Liver (tissue), 9 donors: ENCODE results near the gene RHO. TPM values are rescaled to one million over a fixed set of nuclear protein-coding genes. Genes with fewer than 3 reads are reported as not detected.
"Not testable (repeated sequence)": the region's sequence is repeated elsewhere in the genome, so short reads cannot be mapped to it uniquely, and the experiment has no call there.

ENCODE experiments used
- DNase-seq: peaks from one replicate; pipeline ENCODE4 v3.0.0-alpha.2; 2017; ENCODE audit warnings: low spot score
- H3K27ac ChIP-seq, 2 donors: one replicate each; pipeline ENCODE4 v1.7.0; 2013; ENCODE audit warnings: inconsistent platforms in 2 of 2, low read length in 2 of 2, control low read depth in 1 of 2, low read depth in 1 of 2, mild to moderate bottlenecking in 1 of 2
- H3K27me3 ChIP-seq, 4 donors: one replicate each; pipeline versions ENCODE4 v1.6.1 to v1.7.0; 2013; ENCODE audit warnings: low read length in 3 of 4, inconsistent platforms in 1 of 4, mild to moderate bottlenecking in 1 of 4, moderate library complexity in 1 of 4; ENCODE audit not compliant: control insufficient read depth in 4 of 4, insufficient read depth in 4 of 4
- H3K36me3 ChIP-seq, 4 donors: one replicate each; pipeline versions ENCODE4 v1.6.1 to v1.7.0; 2013; ENCODE audit warnings: low read length in 3 of 4, mild to moderate bottlenecking in 3 of 4, low read depth in 1 of 4, moderate library complexity in 1 of 4; ENCODE audit not compliant: control insufficient read depth in 4 of 4, insufficient read depth in 3 of 4
- H3K4me1 ChIP-seq, 4 donors: one replicate each; pipeline versions ENCODE4 v1.6.1 to v1.7.0; 2013; ENCODE audit warnings: low read length in 3 of 4, mild to moderate bottlenecking in 3 of 4, moderate library complexity in 1 of 4; ENCODE audit not compliant: control insufficient read depth in 4 of 4, insufficient read depth in 4 of 4
- H3K4me3 ChIP-seq, 3 donors: one replicate each; pipeline versions ENCODE4 v1.6.1 to v1.7.0; 2013; ENCODE audit warnings: low read length in 3 of 3, control low read depth in 1 of 3, low read depth in 1 of 3, mild to moderate bottlenecking in 1 of 3
- H3K9ac ChIP-seq, 2 donors: one replicate each; pipeline ENCODE4 v1.7.0; 2013; ENCODE audit warnings: low read length in 2 of 2, mild to moderate bottlenecking in 2 of 2, moderate library complexity in 2 of 2, control low read depth in 1 of 2, low read depth in 1 of 2
- H3K9me3 ChIP-seq, 4 donors: one replicate each; pipeline versions ENCODE4 v1.6.1 to v1.7.0; 2013; ENCODE audit warnings: low read length in 3 of 4; ENCODE audit not compliant: control insufficient read depth in 4 of 4
- EGR1 ChIP-seq, 2 donors: IDR thresholded peaks; 2 replicates each; pipeline ENCODE4 v1.6.1; 2016 to 2018; ENCODE audit warnings: antibody characterized with exemption in 2 of 2, low read depth in 2 of 2
- FOXA1 ChIP-seq: IDR thresholded peaks from 2 replicates; pipeline ENCODE4 v1.6.1; 2016; ENCODE audit warnings: antibody characterized with exemption
- FOXA2 ChIP-seq: IDR thresholded peaks from 2 replicates; pipeline ENCODE4 v1.6.1; 2016; ENCODE audit warnings: antibody characterized with exemption
- HNF4A ChIP-seq, 2 donors: conservative IDR thresholded peaks; 2 replicates each; pipeline ENCODE4 v1.6.1; 2016; ENCODE audit warnings: antibody characterized with exemption in 2 of 2, mild to moderate bottlenecking in 2 of 2
- HNF4G ChIP-seq: IDR thresholded peaks from 2 replicates; pipeline ENCODE4 v1.6.1; 2016; ENCODE audit warnings: antibody characterized with exemption
- JUND ChIP-seq, 2 donors: IDR thresholded peaks; 2 replicates each; pipeline ENCODE4 v1.6.1; 2016; ENCODE audit warnings: antibody characterized with exemption in 2 of 2
- NR2F2 ChIP-seq: IDR thresholded peaks from 2 replicates; pipeline ENCODE4 v1.6.1; 2016; ENCODE audit warnings: antibody characterized with exemption
- RAD21 ChIP-seq, 2 donors: IDR thresholded peaks; 2 replicates each; pipeline ENCODE4 v1.6.1; 2016; ENCODE audit warnings: antibody characterized with exemption in 2 of 2, mild to moderate bottlenecking in 2 of 2
- RXRA ChIP-seq, 2 donors: IDR thresholded peaks; 2 replicates each; pipeline ENCODE4 v1.6.1; 2017 to 2018; ENCODE audit warnings: antibody characterized with exemption in 2 of 2, mild to moderate bottlenecking in 1 of 2
- YY1 ChIP-seq: IDR thresholded peaks from 2 replicates; pipeline ENCODE4 v1.6.1; 2016; ENCODE audit warnings: antibody characterized with exemption, mild to moderate bottlenecking
- WGBS: extraction: QIAGEN DNeasy Blood & Tissue Kit; methylation state at CpG from one replicate; pipeline ENCODE4 v1.1.7; 2013; 5-methylcytosine and 5-hydroxymethylcytosine counted together
- polyA plus RNA-seq, 2 donors: library from polyadenylated mRNA; stranded (reverse) in 1 of 2; unstranded in 1 of 2; fragments of 200-250 nt in 1 of 2; fragments of >200 nt in 1 of 2; fragmentation: Nextera tagmentation in 1 of 2; extraction: Ambion mirVana in 1 of 2; gene quantifications; one replicate each; pipeline versions ENCODE4 v1.2.1 to v1.2.3, GENCODE V29; 2013 to 2015
- total RNA-seq, 2 donors: library from RNA; depleted of rRNA; stranded (reverse); fragments of >200 nt; gene quantifications; one replicate each; pipeline ENCODE4 v1.2.3, GENCODE V29; 2014
- TF ChIP-seq, protein P1 (sequence below): IDR thresholded peaks from 2 replicates; pipeline ENCODE4 v1.6.1; 2016; ENCODE audit warnings: antibody characterized with exemption
- TF ChIP-seq, protein P2 (sequence below): IDR thresholded peaks from 2 replicates; pipeline ENCODE4 v1.6.1; 2016; ENCODE audit warnings: antibody characterized with exemption, mild to moderate bottlenecking
- TF ChIP-seq, protein P3 (sequence below): IDR thresholded peaks from 2 replicates; pipeline ENCODE4 v1.6.1; 2016; ENCODE audit warnings: antibody characterized with exemption
- TF ChIP-seq, protein P4 (sequence below): IDR thresholded peaks from 2 replicates; pipeline ENCODE4 v1.6.1; 2016; ENCODE audit warnings: antibody characterized with exemption
- donor health status: healthy.
- donor health status: healthy.
- donor health status: healthy.
- donor health status: healthy.
- donor health status: healthy.

Gene RHO
- total and polyA plus RNA-seq, 4 donors = not detected

DNA sequence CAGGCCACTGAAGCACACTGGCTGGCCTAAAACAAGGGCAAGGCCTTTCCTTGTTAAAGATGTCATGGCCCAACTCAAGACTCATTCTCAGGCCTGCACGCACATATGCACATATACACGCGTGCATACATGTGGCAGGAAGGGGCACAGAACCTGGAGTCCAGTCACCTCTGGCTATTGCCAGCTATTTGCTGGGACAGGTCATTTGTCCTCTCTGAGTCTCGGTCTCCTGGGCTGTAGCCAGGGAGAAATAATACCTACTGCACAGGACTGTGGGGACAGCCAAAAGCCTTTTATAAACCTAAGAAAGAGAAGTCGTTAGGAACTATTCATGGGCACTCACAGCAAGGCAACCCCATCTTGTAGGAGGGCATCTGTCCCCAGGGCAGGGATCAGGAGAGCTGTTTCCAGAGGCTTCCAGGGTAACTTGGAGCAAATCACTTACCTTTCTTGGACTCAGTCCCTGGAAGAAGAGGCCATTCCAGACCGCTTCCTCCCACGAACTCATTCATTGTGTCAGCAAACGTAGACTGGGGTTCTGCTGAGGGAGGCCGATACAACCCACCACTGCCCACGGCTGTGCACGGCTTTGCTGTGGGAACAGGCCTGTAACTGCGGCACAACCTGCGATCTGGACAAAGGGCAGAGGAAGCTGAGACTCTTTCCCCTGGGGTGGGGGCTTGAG is 41.1 kb upstream of the RHO start:
- WGBS = 62% methylated on average over 13 of the region's 13 CpGs
- peaks cover 0 to 9% (median 0%) of the 10 kb centered on the region in 4 donors for H3K36me3 ChIP-seq
- no peak overlapping the region for H3K9ac ChIP-seq
- DNase-seq = no peak
- TF ChIP-seq NR2F2 (no peak), HNF4A (conservative IDR thresholded peaks at IDR 0.05) (no peak), RXRA (IDR thresholded peaks at IDR 0.05) (peak in 1 of 2 donors; percentile 68), JUND (IDR thresholded peaks at IDR 0.05) (no peak)
- TF ChIP-seq, protein P1, sequence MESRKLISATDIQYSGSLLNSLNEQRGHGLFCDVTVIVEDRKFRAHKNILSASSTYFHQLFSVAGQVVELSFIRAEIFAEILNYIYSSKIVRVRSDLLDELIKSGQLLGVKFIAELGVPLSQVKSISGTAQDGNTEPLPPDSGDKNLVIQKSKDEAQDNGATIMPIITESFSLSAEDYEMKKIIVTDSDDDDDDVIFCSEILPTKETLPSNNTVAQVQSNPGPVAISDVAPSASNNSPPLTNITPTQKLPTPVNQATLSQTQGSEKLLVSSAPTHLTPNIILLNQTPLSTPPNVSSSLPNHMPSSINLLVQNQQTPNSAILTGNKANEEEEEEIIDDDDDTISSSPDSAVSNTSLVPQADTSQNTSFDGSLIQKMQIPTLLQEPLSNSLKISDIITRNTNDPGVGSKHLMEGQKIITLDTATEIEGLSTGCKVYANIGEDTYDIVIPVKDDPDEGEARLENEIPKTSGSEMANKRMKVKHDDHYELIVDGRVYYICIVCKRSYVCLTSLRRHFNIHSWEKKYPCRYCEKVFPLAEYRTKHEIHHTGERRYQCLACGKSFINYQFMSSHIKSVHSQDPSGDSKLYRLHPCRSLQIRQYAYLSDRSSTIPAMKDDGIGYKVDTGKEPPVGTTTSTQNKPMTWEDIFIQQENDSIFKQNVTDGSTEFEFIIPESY = no peak
- H3K27me3 ChIP-seq = no peaks in the 10 kb centered on the region
- peaks cover 0 to 15% (median 8%) of the 10 kb centered on the region in 4 donors for H3K4me1 ChIP-seq
- no peak overlapping the region for H3K4me3 ChIP-seq
- no peak overlapping the region for H3K27ac ChIP-seq
- H3K9me3 ChIP-seq = no peaks in the 10 kb centered on the region

DNA sequence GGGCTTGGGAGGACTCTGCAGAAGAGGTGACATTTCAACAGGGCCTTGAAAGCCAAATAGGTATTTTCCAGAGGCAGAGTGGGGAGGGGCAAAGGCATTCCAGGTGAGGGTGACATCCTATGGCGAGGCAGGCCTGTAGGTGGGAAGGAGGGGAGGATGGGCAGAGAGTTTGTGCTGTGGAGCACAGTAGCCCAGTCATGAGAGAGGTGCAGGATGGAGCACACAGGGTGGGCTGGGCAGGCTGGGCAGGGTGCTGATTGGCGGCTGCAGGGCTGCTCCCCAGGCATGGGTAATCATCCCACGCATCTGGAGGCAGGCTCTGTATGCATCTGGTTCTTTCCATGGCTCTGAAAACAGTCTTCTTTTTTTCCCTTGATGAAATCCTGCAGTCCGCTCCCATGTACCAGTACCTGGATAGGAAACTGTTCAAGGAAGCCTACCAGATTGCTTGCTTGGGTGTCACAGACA is 40.5 kb upstream of the RHO start:
- H3K9ac ChIP-seq, H3K36me3 ChIP-seq, H3K27ac ChIP-seq, H3K27me3 ChIP-seq, H3K4me3 ChIP-seq, DNase-seq, H3K9me3 ChIP-seq: not testable (repeated sequence)
- WGBS = 95% methylated on average over 4 of the region's 4 CpGs
- H3K4me1 ChIP-seq = peaks cover 0 to 15% (median 8%) of the 10 kb centered on the region in 4 donors

DNA sequence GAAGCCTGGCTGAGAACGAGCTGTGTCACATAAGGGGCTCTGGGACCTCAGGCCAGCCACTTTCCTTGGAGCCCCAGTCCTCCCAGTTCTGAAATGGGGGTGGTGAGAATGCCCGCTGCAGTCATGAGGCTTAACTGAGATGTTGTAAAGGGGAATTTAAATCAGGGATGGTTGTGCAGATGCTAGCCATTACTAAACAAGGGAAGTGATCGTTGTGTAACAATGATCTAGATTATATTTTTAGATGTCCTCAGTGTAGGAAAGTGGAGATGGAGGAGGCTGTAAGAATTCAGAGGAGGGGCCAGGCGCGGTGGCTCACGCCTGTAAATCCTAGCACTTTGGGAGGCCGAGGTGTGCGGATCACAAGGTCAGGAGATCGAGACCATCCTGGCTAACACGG is 39.2 kb upstream of the RHO start:
- H3K9me3 ChIP-seq, H3K27me3 ChIP-seq, H3K27ac ChIP-seq, H3K4me3 ChIP-seq, H3K9ac ChIP-seq, DNase-seq, H3K36me3 ChIP-seq: not testable (repeated sequence)
- peaks cover 0 to 15% (median 8%) of the 10 kb centered on the region in 4 donors for H3K4me1 ChIP-seq
- WGBS = 89% methylated on average over 10 of the region's 10 CpGs

DNA sequence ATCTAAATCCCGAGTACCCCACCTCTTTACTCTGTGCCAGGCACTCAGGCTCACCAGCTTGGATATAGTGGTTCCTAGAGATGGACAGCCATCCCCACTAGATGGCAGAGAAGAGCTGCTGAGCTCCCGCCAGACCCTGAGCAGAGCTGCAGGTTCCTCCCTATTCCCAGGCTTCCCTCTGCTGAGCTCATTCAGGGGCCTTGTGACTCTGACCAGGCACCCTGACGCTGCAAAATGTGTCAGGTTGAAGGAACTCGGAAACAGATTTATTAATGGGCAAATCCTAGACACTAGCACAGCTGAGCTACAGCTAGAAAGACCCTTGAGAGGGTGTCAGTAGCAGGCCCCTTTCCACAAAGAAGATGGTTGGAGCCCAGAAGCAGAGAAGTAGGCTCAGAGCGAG is 38.2 kb upstream of the RHO start:
- H3K27ac ChIP-seq = peak overlapping the region; percentile 37 to 82
- H3K9ac ChIP-seq = peak overlapping the region in 1 of 2 donors; percentile 23
- TF ChIP-seq, protein P2, sequence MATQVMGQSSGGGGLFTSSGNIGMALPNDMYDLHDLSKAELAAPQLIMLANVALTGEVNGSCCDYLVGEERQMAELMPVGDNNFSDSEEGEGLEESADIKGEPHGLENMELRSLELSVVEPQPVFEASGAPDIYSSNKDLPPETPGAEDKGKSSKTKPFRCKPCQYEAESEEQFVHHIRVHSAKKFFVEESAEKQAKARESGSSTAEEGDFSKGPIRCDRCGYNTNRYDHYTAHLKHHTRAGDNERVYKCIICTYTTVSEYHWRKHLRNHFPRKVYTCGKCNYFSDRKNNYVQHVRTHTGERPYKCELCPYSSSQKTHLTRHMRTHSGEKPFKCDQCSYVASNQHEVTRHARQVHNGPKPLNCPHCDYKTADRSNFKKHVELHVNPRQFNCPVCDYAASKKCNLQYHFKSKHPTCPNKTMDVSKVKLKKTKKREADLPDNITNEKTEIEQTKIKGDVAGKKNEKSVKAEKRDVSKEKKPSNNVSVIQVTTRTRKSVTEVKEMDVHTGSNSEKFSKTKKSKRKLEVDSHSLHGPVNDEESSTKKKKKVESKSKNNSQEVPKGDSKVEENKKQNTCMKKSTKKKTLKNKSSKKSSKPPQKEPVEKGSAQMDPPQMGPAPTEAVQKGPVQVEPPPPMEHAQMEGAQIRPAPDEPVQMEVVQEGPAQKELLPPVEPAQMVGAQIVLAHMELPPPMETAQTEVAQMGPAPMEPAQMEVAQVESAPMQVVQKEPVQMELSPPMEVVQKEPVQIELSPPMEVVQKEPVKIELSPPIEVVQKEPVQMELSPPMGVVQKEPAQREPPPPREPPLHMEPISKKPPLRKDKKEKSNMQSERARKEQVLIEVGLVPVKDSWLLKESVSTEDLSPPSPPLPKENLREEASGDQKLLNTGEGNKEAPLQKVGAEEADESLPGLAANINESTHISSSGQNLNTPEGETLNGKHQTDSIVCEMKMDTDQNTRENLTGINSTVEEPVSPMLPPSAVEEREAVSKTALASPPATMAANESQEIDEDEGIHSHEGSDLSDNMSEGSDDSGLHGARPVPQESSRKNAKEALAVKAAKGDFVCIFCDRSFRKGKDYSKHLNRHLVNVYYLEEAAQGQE = no peak
- no peak for TF ChIP-seq YY1
- TF ChIP-seq EGR1 (IDR thresholded peaks at IDR 0.05; ENCODE audit: low read depth in 2 of 2) = no peak
- TF ChIP-seq RXRA (IDR thresholded peaks at IDR 0.05) = no peak
- TF ChIP-seq, protein P3, sequence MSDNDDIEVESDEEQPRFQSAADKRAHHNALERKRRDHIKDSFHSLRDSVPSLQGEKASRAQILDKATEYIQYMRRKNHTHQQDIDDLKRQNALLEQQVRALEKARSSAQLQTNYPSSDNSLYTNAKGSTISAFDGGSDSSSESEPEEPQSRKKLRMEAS = no peak
- TF ChIP-seq FOXA2 = no peak
- no peak for TF ChIP-seq HNF4G
- TF ChIP-seq, protein P4, sequence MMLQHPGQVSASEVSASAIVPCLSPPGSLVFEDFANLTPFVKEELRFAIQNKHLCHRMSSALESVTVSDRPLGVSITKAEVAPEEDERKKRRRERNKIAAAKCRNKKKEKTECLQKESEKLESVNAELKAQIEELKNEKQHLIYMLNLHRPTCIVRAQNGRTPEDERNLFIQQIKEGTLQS = no peak
- TF ChIP-seq RAD21 (IDR thresholded peaks at IDR 0.05) = peak; percentile 99 to 100
- TF ChIP-seq HNF4A (conservative IDR thresholded peaks at IDR 0.05) = peak in 1 of 2 donors; percentile 6
- no peak for TF ChIP-seq NR2F2
- no peak for TF ChIP-seq FOXA1
- TF ChIP-seq, protein P1 = no peak

More for the DNA sequence above, 38.2 kb upstream of the RHO start:
- Histone ChIP-seq H3K27me3 (no peaks in the 10 kb centered on the region), H3K4me3 (no peak overlapping the region), H3K36me3 (peaks cover 0 to 7% (median 0%) of the 10 kb centered on the region in 4 donors), H3K9me3 (no peaks in the 10 kb centered on the region), H3K4me1 (peaks cover 0 to 15% (median 8%) of the 10 kb centered on the region in 4 donors)
- WGBS = 22% methylated on average over 5 of the region's 5 CpGs
- peak; percentile 72 for DNase-seq
